H4 (cell line): ENCODE data around the gene NUFIP1. TPM values are rescaled to one million over a fixed set of nuclear protein-coding genes. Genes with fewer than 3 reads are reported as not detected.

Experiments
- total RNA-seq: library from RNA; depleted of rRNA; stranded (reverse); fragments of >200 nt; shearing (Covaris generic); gene quantifications from 2 replicates; pipeline ENCODE4 v1.2.3, GENCODE V29; 2014; rRNA removed

Gene NUFIP1
- total RNA-seq, 1 experiment from 2014 or later = 3.9 TPM

Other genes with a start within 250 kb of the NUFIP1 start
- 16.2 and 16.6 TPM in 2 replicates for gene GPALPP1, start 67 bp upstream of the NUFIP1 start, total RNA-seq
- 28.9 and 36.5 TPM in 2 replicates for gene GTF2F2, start 131.0 kb upstream of the NUFIP1 start, total RNA-seq
- gene KCTD4, start 211.6 kb upstream of the NUFIP1 start, total RNA-seq = not detected in 2 replicates